Fibroblast of pulmonary artery (primary cell): ENCODE data around the gene ATXN1.
"Not testable (repeated sequence)": the region's sequence is repeated elsewhere in the genome, so short reads cannot be mapped to it uniquely, and the experiment has no call there.

ENCODE experiments used
- DNase-seq: peaks from one replicate; pipeline ENCODE4 v3.0.0-alpha.2; 2010; ENCODE audit warnings: low read depth
- H3K4me3 ChIP-seq: replicated peaks from 2 replicates; pipeline ENCODE4 v1.5.1; 2011; ENCODE audit warnings: low read depth, mild to moderate bottlenecking, control low read depth, low read length, moderate library complexity
- TF ChIP-seq, protein P1 (sequence below): IDR thresholded peaks from 2 replicates; pipeline ENCODE4 v1.5.1; 2011; ENCODE audit warnings: mild to moderate bottlenecking, control low read depth, low read length, inconsistent platforms; ENCODE audit errors: missing control alignments

The ATXN1 gene

DNA sequence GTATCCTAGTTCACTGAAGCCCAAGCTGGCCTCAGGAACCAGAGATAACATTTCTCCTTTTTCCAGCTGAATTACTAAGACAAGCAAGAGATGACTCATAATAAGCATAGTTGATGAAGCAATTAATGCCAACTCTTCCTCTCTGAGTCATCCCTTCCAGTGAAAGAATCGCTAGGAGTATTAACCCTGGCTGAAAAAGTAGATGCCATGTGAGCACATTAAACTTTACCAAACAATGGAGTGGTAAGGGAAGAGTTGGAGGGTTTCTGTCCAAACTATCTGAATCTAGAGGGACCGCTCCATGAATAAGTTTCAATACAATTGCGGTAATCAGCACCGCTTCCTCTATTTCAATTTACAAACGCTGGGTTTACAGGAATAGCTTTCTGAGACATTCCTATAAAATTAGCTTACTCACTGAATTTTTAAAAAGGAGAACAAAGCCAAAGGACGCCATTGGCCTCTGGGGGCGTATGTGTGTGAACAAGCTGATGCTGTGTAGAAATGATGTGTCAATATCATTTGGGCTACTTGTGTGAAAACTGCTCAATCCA, 48.3 kb downstream of the ATXN1 start:
- H3K4me3 ChIP-seq = peak overlapping the region; percentile 37
- DNase-seq = peak; percentile 96
- TF ChIP-seq, protein P1, sequence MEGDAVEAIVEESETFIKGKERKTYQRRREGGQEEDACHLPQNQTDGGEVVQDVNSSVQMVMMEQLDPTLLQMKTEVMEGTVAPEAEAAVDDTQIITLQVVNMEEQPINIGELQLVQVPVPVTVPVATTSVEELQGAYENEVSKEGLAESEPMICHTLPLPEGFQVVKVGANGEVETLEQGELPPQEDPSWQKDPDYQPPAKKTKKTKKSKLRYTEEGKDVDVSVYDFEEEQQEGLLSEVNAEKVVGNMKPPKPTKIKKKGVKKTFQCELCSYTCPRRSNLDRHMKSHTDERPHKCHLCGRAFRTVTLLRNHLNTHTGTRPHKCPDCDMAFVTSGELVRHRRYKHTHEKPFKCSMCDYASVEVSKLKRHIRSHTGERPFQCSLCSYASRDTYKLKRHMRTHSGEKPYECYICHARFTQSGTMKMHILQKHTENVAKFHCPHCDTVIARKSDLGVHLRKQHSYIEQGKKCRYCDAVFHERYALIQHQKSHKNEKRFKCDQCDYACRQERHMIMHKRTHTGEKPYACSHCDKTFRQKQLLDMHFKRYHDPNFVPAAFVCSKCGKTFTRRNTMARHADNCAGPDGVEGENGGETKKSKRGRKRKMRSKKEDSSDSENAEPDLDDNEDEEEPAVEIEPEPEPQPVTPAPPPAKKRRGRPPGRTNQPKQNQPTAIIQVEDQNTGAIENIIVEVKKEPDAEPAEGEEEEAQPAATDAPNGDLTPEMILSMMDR = peak; percentile 57

DNA sequence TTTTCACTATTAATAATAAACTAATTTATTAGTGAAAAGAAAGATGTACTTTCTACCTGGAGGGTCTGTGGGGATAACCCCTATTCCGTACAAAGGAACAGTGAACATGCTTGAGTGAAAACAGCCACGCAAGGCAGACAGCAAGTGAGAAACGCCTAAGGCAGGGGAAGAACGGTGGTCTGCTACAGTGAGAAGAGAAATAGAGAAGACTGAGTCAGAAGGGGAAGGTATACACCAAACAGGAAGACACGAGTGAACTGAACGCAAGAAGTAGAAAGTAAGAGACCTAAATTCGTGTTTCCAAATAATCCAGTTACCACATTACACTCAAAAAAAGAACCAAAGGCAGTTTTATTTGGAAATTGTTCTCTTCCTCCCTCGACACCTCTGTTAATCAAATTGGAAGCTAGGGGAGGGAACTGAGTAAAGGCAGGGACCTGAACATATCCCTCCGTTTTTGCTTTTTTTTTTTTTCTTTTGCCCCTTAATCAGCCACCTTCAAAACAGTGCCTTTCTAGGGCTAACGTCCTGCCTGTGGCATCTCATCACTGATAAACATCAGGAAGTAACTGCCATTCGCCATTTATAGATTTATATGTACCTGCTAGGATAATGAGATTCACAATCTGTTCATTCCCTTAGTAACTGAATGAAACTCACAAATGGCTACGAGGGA, 48.9 kb downstream of the ATXN1 start:
- peak; percentile 31 for DNase-seq
- TF ChIP-seq, protein P1 = no peak
- H3K4me3 ChIP-seq = peak overlapping the region; percentile 37

DNA sequence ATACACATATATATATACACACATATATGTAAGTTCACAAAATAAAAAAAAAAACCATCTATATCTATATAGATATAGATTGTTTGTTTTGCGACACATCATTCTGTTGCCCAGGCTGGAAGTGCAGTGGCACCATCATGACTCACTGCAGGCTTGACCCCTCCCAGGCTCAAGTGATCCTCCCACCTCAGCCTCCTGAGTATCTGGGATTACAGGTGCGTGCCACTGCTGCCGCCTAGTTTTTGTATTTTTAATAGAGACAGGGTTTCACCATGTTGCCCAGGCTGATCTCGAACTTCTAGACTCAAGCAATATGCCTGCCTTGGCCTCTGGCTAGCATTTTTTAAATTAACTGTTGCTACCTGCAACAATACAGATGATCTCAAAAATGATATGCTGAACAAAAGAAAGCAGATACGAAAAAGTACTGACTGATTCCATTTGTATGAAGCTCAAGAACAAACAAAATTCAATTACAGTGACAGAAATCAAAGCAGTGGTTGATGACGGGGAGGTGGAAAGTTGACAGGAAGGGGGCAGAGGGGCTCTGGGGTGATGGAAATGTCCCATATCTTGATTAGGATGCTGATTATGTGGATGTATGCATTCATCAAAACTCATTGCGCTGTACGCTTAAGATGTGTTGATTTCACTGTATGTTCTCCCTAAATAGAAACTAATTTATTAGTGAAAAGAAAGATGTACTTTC, 49.6 kb downstream of the ATXN1 start:
- no peak for DNase-seq
- TF ChIP-seq, protein P1 = no peak
- peak overlapping the region; percentile 37 for H3K4me3 ChIP-seq

DNA sequence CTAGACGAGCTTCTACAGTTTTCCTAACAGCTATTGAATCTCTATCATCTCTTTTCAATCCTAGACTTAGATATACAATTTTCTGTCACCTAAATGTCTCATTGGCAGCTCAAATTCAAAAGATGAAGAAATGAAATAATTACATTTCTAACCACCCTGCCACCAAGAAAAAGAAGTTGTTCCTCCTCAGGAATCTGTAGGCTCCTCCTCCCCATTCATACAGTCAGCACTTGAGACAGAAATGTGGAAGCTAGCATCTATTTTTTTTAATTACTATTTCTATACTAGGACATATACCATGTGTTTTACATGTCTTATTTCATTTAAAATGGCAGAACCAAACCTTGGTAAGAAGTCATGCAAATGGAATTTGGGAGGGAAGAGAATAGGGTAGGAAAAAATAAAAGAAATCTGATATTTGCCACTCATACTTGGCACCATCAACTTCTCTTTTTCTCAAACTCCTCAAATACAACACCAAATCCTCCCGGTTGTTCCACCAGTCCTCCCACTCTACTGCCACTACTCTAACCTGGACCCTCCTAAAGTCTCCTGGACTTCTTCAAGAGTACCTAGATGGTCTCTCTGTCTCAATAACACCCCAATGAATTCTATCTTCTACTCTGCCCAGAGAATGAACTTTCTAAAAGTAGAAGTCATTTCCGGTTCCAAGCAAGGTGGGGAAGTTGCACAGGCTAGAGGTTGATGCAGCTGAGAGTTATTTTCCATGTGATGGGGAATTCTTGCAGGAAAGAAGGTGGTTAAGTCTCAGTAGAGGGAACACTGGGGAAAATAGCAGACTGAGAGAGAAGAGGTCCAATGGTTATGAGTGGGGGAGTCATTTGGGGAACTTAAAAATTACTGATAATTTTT, 54.1 kb downstream of the ATXN1 start:
- no peak overlapping the region for H3K4me3 ChIP-seq
- TF ChIP-seq, protein P1 = no peak
- DNase-seq = no peak

DNA sequence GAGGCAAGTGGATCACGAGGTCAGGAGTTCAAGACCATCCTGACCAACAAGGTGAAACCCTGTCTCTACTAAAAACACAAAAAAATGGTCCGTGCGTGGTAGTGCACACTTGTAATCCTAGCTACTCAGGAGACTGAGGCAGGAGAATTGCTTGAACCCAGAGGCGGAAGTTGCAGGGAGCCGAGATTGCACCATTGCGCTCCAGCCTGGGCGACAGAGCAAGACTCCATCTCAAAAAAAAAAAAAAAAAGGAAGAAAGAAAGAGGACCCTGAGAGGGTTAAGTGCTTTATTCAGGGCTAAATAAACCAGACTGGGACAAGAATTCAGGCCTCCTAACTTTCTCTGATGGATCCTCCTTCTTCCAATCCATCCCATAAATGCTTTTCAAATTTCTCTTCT, 54.8 kb downstream of the ATXN1 start:
- not testable (repeated sequence) for DNase-seq, H3K4me3 ChIP-seq

DNA sequence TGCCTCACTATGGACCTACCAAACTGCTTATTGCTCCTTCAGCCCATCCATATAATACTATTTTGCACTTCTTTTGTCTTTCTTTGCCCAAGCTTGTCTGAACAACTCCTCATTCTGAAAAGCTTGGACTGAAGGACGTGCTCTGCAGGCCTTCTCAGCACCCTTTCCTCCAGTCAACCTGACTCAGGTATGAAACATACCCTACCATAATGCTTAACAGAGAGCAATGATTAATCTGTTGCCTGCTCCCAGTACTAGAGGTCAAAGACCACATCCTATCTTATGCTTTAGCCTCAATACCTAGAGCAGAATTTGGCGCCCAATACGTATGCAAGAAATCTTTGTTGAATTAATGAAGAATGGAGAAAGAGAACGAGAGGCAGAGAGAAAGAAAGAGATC, 55.2 kb downstream of the ATXN1 start:
- DNase-seq = no peak
- no peak overlapping the region for H3K4me3 ChIP-seq
- TF ChIP-seq, protein P1 = no peak
